Mesothelial cell of epicardium (in vitro differentiated cells): ENCODE data around the gene GPBP1. TPM values are rescaled to one million over a fixed set of nuclear protein-coding genes. Genes with fewer than 3 reads are reported as not detected.

Experiments used
- DNase-seq, 2 experiments: peaks; one replicate each; pipeline ENCODE4 v3.0.0; 2021; ENCODE audit warnings: low spot score in 2 of 2; ENCODE audit not compliant: unreplicated experiment in 2 of 2
- H3K27ac Mint-ChIP-seq: 2 replicates; pipeline ENCODE4 v1.8.0; 2021; ENCODE audit warnings: mixed read lengths
- H3K27me3 Mint-ChIP-seq: 2 replicates; pipeline ENCODE4 v1.8.0; 2021; ENCODE audit warnings: low read depth, mixed read lengths
- H3K36me3 Mint-ChIP-seq: 2 replicates; pipeline ENCODE4 v1.8.0; 2021; ENCODE audit warnings: mixed read lengths
- H3K4me1 Mint-ChIP-seq: 2 replicates; pipeline ENCODE4 v1.8.0; 2021; ENCODE audit warnings: mixed read lengths
- H3K4me3 Mint-ChIP-seq: 2 replicates; pipeline ENCODE4 v1.8.0; 2021; ENCODE audit warnings: mild to moderate bottlenecking, moderate library complexity, mixed read lengths
- H3K9me3 Mint-ChIP-seq: 2 replicates; pipeline ENCODE4 v1.8.0; 2021; ENCODE audit warnings: mixed read lengths
- total RNA-seq: library from RNA; stranded (reverse); gene quantifications from 3 replicates; pipeline ENCODE4 v1.2.1, GENCODE V29; 2021
- TF ChIP-seq, protein P1 (sequence below): fragments of 200-600 bp; sonication (generic); IDR thresholded peaks from one replicate; pipeline ENCODE4 v1.5.0; 2021; ENCODE audit warnings: antibody characterized with exemption; ENCODE audit not compliant: unreplicated experiment

GPBP1 gene
- total RNA-seq, 1 donor from 2014 or later = 125 TPM

DNA sequence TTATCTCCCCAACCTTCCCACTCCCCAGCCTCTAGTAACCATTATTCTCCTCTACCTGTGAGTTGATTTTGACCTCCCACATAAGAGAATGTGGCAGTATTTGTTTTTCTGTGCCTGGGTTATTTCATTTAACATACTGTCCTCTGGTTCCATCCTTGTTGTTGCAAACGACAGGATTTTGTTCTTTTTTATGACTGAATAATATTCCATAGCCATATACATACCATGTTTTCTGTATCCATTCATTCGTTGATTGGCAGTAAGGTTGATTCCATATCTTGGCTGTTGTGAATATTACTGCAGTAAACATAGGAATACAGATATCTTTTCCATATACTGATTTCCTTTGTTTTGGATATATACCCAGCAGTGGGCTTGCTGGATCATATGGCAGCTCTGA lies 20.8 kb downstream of the GPBP1 start:
- peaks cover 6% of the 10 kb centered on the region for H3K4me1 Mint-ChIP-seq
- no peaks in the 10 kb centered on the region for H3K27me3 Mint-ChIP-seq
- H3K4me3 Mint-ChIP-seq = no peak overlapping the region
- peak overlapping the region; percentile 25 for H3K27ac Mint-ChIP-seq
- TF ChIP-seq, protein P1, sequence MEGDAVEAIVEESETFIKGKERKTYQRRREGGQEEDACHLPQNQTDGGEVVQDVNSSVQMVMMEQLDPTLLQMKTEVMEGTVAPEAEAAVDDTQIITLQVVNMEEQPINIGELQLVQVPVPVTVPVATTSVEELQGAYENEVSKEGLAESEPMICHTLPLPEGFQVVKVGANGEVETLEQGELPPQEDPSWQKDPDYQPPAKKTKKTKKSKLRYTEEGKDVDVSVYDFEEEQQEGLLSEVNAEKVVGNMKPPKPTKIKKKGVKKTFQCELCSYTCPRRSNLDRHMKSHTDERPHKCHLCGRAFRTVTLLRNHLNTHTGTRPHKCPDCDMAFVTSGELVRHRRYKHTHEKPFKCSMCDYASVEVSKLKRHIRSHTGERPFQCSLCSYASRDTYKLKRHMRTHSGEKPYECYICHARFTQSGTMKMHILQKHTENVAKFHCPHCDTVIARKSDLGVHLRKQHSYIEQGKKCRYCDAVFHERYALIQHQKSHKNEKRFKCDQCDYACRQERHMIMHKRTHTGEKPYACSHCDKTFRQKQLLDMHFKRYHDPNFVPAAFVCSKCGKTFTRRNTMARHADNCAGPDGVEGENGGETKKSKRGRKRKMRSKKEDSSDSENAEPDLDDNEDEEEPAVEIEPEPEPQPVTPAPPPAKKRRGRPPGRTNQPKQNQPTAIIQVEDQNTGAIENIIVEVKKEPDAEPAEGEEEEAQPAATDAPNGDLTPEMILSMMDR = no peak
- H3K9me3 Mint-ChIP-seq = peaks cover 4% of the 10 kb centered on the region
- DNase-seq = no peak
- H3K36me3 Mint-ChIP-seq = peaks cover 33% of the 10 kb centered on the region

DNA sequence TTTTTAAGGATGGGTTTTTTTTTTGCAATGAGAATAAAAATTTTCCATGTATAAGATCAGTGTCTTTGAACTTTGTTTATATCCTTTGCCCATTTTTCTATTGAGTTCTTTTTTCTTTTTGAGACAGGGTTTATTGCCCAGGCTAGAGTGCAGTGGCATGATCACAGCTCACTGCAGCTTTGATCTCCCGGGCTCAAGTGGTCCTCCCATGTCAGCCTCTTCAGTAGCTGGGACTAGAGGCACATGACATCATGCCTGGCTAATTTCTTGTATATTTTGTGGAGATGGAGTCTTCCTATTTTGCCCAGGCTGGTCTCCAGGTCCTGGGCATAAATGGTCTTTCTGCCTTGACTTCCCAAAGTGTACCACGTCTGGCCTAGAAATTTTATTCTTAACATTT lies 21.2 kb downstream of the GPBP1 start:
- Mint-ChIP-seq H3K36me3 (peaks cover 33% of the 10 kb centered on the region), H3K4me3 (no peak overlapping the region)
- DNase-seq = no peak

DNA sequence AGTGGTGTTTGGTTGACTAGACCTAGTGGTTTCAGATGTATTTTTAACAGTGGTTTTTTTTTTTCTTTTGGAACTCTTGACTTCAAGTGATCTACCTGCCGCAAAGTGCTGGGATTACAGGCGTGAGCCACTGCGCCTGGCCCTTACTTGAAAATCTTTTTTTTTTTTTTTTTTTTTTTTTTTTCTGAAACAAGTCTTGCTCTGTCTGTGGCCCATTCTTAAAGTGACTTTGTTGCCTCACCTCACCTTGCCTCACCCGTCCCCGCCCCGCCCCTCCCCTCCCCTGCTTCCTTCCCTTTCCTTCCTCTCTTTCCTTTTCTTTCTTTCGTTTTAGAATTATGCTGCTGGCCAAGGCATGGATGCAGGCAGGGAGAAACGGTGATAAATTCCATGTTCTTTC lies 26.0 kb downstream of the GPBP1 start:
- H3K4me3 Mint-ChIP-seq = no peak overlapping the region
- peak overlapping the region; percentile 23 for H3K27ac Mint-ChIP-seq
- H3K27me3 Mint-ChIP-seq = no peaks in the 10 kb centered on the region
- peaks cover 16% of the 10 kb centered on the region for H3K36me3 Mint-ChIP-seq
- peaks cover 18% of the 10 kb centered on the region for H3K4me1 Mint-ChIP-seq
- TF ChIP-seq, protein P1 = no peak
- H3K9me3 Mint-ChIP-seq = no peaks in the 10 kb centered on the region
- no peak for DNase-seq

More for the DNA sequence above, 21.2 kb downstream of the GPBP1 start:
- TF ChIP-seq, protein P1 = no peak
- Mint-ChIP-seq H3K9me3 (peaks cover 4% of the 10 kb centered on the region), H3K27me3 (no peaks in the 10 kb centered on the region), H3K27ac (no peak overlapping the region), H3K4me1 (peaks cover 7% of the 10 kb centered on the region)

GRCh38 chr5:57202811-57203210 lies 29.0 kb downstream of the GPBP1 start:
- Mint-ChIP-seq H3K36me3 (peaks cover 15% of the 10 kb centered on the region), H3K27me3 (no peaks in the 10 kb centered on the region), H3K4me3 (no peak overlapping the region), H3K9me3 (no peaks in the 10 kb centered on the region), H3K27ac (no peak overlapping the region), H3K4me1 (peaks cover 18% of the 10 kb centered on the region)
- no peak for DNase-seq
- TF ChIP-seq, protein P1 = no peak

DNA sequence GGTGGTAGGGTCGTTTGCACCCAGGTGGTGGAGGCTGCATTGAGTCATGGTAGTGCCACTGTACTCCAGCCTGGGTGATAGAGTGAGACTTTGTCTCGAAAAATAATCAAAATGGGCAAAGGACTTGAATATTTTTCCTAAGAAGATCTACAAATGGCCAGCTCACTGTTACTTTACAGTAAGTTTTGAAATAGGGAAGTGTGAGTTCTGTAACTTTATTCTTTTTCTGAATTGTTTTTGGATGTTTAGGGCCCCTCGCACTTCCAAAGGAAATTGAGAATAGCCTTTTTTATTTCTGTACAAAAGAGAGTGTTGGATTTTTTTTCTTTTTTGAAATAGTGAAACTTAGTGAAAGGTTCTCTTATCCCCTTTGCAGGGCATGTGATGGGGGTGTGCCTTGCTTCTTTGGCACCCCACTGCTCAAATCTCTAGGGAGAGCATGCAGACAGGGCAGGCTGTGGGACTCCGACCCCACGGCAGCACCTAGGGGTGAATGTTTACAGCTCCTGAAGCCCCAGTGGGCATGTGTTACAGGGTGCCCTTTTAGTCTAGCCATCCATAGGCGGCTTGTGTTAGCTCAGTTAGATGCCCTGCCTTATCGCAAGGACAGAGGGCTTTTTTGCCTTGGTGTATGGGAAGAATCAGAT lies 33.3 kb downstream of the GPBP1 start:
- TF ChIP-seq, protein P1 = no peak
- Mint-ChIP-seq H3K4me3 (no peak overlapping the region), H3K27me3 (no peaks in the 10 kb centered on the region), H3K36me3 (peaks cover 26% of the 10 kb centered on the region), H3K4me1 (peaks cover 24% of the 10 kb centered on the region), H3K9me3 (no peaks in the 10 kb centered on the region), H3K27ac (no peak overlapping the region)
- DNase-seq = no peak

- Mint-ChIP-seq H3K4me1 (peaks cover 24% of the 10 kb centered on the region), H3K4me3 (no peak overlapping the region), H3K27ac (no peak overlapping the region), H3K27me3 (no peaks in the 10 kb centered on the region), H3K36me3 (peaks cover 26% of the 10 kb centered on the region), H3K9me3 (no peaks in the 10 kb centered on the region)
- no peak for DNase-seq
- TF ChIP-seq, protein P1 = no peak
These were observed 33.8 kb downstream of the GPBP1 start for GRCh38 chr5:57207681-57208080.
